ENCODE measurements around the gene ELMO1. TPM values are rescaled to one million over a fixed set of nuclear protein-coding genes. Genes with fewer than 3 reads are reported as not detected.

ELMO1 gene
- polyA plus RNA-seq, 2 of the 4 experiments (the other 2 are of a cell fraction), result 2.3 to 6.1 TPM

DNA sequence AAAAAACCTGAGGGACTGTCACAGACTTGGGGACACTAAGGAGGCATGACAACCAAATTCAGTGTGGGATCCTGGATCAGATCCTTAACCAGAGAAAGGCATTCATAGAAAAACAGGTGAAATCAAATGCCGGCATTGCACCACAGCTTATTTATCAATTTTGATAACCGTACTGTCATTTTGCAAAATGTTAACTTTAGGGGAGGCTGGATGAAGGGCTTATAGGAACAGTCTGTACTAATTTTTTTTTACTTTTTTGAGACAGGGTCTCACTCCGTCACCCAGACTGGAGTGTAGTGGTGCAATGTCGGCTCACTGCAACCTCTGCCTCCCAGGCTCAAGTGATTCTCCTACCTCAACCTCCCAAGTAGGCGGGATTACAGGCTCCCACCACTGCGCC lies 217.1 kb downstream of the ELMO1 start (continued):
- TF ChIP-seq, protein P1, sequence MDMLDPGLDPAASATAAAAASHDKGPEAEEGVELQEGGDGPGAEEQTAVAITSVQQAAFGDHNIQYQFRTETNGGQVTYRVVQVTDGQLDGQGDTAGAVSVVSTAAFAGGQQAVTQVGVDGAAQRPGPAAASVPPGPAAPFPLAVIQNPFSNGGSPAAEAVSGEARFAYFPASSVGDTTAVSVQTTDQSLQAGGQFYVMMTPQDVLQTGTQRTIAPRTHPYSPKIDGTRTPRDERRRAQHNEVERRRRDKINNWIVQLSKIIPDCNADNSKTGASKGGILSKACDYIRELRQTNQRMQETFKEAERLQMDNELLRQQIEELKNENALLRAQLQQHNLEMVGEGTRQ (IDR thresholded peaks at IDR 0.05), result no peak

DNA sequence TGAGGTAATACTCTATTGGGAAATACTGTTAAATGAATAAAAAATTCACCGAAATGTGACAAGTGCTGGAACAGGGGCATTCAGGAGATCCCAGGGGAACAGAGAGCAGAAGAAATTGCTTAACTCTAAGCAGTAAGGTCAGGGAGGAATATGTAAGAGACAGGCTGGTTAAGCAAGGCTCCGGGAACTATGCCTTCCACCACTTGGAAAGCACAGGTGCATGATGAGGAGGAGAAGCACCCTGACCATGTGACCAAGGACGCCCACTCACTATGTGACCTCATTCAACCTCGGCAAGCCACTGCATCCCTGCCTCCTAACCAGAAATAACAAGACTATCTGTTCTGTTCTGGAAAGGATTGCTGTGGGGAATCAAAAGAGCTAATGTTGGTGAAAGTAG lies 218.4 kb downstream of the ELMO1 start:
- Histone ChIP-seq H3K4me1 (no peaks in the 10 kb centered on the region), H3K4me3 (no peak overlapping the region), H3K9me3 (no peaks in the 10 kb centered on the region), H3K27ac (no peak overlapping the region), H3K4me2 (no peak overlapping the region)
- CTCF ChIA-PET, result interaction anchor here (0.8 kb wide), 1 partner anchor 15 kb away, joined by 3 read pairs; no protein-coding TSS in a partner anchor
- ATAC-seq, result no peak
- POLR2A ChIA-PET, result no interaction called here
- no peak for TF ChIP-seq RAD21 (conservative IDR thresholded peaks at IDR 0.05 in 1 of 2, IDR thresholded peaks at IDR 0.05 in 1 of 2)
- TF ChIP-seq KDM5A (IDR thresholded peaks at IDR 0.05), result no peak
- TF ChIP-seq RFX5 (IDR thresholded peaks at IDR 0.05), result no peak
- TF ChIP-seq NPAS2 (CRISPR knock-in tag; IDR thresholded peaks at IDR 0.05; ENCODE audit: borderline replicate concordance), result no peak
- TF ChIP-seq, protein P2, sequence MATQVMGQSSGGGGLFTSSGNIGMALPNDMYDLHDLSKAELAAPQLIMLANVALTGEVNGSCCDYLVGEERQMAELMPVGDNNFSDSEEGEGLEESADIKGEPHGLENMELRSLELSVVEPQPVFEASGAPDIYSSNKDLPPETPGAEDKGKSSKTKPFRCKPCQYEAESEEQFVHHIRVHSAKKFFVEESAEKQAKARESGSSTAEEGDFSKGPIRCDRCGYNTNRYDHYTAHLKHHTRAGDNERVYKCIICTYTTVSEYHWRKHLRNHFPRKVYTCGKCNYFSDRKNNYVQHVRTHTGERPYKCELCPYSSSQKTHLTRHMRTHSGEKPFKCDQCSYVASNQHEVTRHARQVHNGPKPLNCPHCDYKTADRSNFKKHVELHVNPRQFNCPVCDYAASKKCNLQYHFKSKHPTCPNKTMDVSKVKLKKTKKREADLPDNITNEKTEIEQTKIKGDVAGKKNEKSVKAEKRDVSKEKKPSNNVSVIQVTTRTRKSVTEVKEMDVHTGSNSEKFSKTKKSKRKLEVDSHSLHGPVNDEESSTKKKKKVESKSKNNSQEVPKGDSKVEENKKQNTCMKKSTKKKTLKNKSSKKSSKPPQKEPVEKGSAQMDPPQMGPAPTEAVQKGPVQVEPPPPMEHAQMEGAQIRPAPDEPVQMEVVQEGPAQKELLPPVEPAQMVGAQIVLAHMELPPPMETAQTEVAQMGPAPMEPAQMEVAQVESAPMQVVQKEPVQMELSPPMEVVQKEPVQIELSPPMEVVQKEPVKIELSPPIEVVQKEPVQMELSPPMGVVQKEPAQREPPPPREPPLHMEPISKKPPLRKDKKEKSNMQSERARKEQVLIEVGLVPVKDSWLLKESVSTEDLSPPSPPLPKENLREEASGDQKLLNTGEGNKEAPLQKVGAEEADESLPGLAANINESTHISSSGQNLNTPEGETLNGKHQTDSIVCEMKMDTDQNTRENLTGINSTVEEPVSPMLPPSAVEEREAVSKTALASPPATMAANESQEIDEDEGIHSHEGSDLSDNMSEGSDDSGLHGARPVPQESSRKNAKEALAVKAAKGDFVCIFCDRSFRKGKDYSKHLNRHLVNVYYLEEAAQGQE (IDR thresholded peaks at IDR 0.05), result no peak
- no peak for TF ChIP-seq ZSCAN20 (CRISPR knock-in tag; IDR thresholded peaks at IDR 0.05)
- TF ChIP-seq TP53 (CRISPR knock-in tag; IDR thresholded peaks at IDR 0.05), result no peak
- TF ChIP-seq, protein P3, sequence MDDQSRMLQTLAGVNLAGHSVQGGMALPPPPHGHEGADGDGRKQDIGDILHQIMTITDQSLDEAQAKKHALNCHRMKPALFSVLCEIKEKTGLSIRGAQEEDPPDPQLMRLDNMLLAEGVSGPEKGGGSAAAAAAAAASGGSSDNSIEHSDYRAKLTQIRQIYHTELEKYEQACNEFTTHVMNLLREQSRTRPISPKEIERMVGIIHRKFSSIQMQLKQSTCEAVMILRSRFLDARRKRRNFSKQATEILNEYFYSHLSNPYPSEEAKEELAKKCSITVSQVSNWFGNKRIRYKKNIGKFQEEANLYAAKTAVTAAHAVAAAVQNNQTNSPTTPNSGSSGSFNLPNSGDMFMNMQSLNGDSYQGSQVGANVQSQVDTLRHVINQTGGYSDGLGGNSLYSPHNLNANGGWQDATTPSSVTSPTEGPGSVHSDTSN (IDR thresholded peaks at IDR 0.05), result no peak
- TF ChIP-seq HOXB13 (CRISPR knock-in tag; IDR thresholded peaks at IDR 0.05; ENCODE audit: low read depth), result no peak
- FAIRE-seq, result no peak
- DNase-seq (ENCODE audit: low read depth in 1 of 2, low spot score in 1 of 2), result no peak
- WGBS (ENCODE audit: missing lambda C conversion rate), result 73% methylated on average over 4 of the region's 4 CpGs

DNA sequence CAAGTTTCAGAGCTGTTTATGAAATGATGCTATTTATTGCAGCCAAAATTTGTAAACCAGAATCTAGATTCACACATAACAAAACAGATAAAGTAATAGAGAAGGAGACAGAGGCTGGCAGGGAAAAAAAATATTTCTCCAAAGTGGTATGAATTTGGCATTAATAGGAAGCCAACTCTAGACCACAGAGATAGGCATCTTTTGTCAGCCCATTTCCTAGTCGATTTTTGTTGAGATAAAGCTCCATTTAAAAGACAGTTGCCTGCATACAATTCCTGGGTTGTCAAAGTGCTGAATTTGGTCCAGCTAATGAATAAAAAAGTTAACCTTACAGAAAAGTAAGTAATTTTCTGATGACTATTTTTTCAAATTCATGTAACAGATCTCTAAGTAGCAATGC lies 219.3 kb downstream of the ELMO1 start:
- TF ChIP-seq MAZ (IDR thresholded peaks at IDR 0.05; ENCODE audit: borderline replicate concordance, low read depth, low read length) (no peak), HOXB5 (CRISPR knock-in tag; IDR thresholded peaks at IDR 0.05) (no peak), EHMT2 (IDR thresholded peaks at IDR 0.05; ENCODE audit: low read depth) (no peak)
- TF ChIP-seq, protein P4, sequence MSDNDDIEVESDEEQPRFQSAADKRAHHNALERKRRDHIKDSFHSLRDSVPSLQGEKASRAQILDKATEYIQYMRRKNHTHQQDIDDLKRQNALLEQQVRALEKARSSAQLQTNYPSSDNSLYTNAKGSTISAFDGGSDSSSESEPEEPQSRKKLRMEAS (IDR thresholded peaks at IDR 0.05), result no peak
- WGBS (ENCODE audit: missing lambda C conversion rate), result 18% methylated on average over 1 of the region's 1 CpG
- H3K4me2 ChIP-seq, result no peak overlapping the region
- ChIA-PET POLR2A (no interaction called here), CTCF (interaction anchor here (0.6 to 1.7 kb wide), 5 partner anchors 10 to 1141 kb away, joined by 3 to 4 read pairs (median 3); no protein-coding TSS in a partner anchor)
- DNase-seq (ENCODE audit: low read depth in 1 of 2, low spot score in 1 of 2) (no peak), FAIRE-seq (no peak), ATAC-seq (no peak)
- H3K27ac ChIP-seq, result no peak overlapping the region
- no peaks in the 10 kb centered on the region for H3K9me3 ChIP-seq
- no peak overlapping the region for H3K4me3 ChIP-seq
- no peaks in the 10 kb centered on the region for H3K4me1 ChIP-seq

- WGBS (ENCODE audit: missing lambda C conversion rate), result 72% methylated on average over 7 of the region's 7 CpGs
- no peak for ATAC-seq
- CTCF ChIA-PET, result interaction anchor here (0.9 to 1.6 kb wide), 4 partner anchors 9 to 1156 kb away, joined by 3 to 4 read pairs (median 3); no protein-coding TSS in a partner anchor
- TF ChIP-seq KDM1A (IDR thresholded peaks at IDR 0.05; ENCODE audit: low read depth) (no peak), TFCP2L1 (CRISPR knock-in tag; IDR thresholded peaks at IDR 0.05) (no peak), E2F6 (IDR thresholded peaks at IDR 0.05; ENCODE audit: borderline replicate concordance, low read depth) (no peak), ZSCAN20 (CRISPR knock-in tag; IDR thresholded peaks at IDR 0.05) (no peak), MAZ (IDR thresholded peaks at IDR 0.05; ENCODE audit: borderline replicate concordance, low read depth, low read length) (no peak)
- TF ChIP-seq, protein P5, sequence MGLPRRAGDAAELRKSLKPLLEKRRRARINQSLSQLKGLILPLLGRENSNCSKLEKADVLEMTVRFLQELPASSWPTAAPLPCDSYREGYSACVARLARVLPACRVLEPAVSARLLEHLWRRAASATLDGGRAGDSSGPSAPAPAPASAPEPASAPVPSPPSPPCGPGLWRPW (IDR thresholded peaks at IDR 0.05), result no peak
- TF ChIP-seq, protein P6, sequence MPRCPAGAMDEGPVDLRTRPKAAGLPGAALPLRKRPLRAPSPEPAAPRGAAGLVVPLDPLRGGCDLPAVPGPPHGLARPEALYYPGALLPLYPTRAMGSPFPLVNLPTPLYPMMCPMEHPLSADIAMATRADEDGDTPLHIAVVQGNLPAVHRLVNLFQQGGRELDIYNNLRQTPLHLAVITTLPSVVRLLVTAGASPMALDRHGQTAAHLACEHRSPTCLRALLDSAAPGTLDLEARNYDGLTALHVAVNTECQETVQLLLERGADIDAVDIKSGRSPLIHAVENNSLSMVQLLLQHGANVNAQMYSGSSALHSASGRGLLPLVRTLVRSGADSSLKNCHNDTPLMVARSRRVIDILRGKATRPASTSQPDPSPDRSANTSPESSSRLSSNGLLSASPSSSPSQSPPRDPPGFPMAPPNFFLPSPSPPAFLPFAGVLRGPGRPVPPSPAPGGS (IDR thresholded peaks at IDR 0.05), result no peak
These were observed 223.2 kb downstream of the ELMO1 start for GRCh38 chr7:37225285-37225969.

More at GRCh38 chr7:37225285-37225969, 223.2 kb downstream of the ELMO1 start:
- no peaks in the 10 kb centered on the region for H3K4me1 ChIP-seq
- DNase-seq (ENCODE audit: low read depth in 1 of 2, low spot score in 1 of 2) (no peak), FAIRE-seq (no peak)
- no peak overlapping the region for H3K27ac ChIP-seq
- POLR2A ChIA-PET, result no interaction called here
- no peaks in the 10 kb centered on the region for H3K9me3 ChIP-seq
- no peak overlapping the region for H3K4me3 ChIP-seq
- H3K4me2 ChIP-seq, result no peak overlapping the region

Measured in A549 (cell line).